Skin of body (tissue), 2 donors: Measurements from ENCODE around the gene SLC19A1. TPM values are rescaled to one million over a fixed set of nuclear protein-coding genes. Genes with fewer than 3 reads are reported as not detected.

Source experiments
- DNase-seq: peaks from one replicate; lab custom pipeline; 2025; lab: John Stamatoyannopoulos, UW
- total RNA-seq: library from RNA; depleted of rRNA; stranded (reverse); fragments of >200 nt; gene quantifications from one replicate; pipeline ENCODE4 v1.2.3, GENCODE V29; 2014

The SLC19A1 gene
- total RNA-seq, 1 donor from 2014 or later, result 7.7 TPM

GRCh38 chr21:45558044-45558721, 15.9 kb upstream of the SLC19A1 start:
- DNase-seq, result no peak

GRCh38 chr21:45557616-45558043, 15.4 kb upstream of the SLC19A1 start:
- no peak for DNase-seq

- DNase-seq, result no peak
These were observed 14.7 kb upstream of the SLC19A1 start for GRCh38 chr21:45556645-45557615.

GRCh38 chr21:45556302-45556644, 14.0 kb upstream of the SLC19A1 start:
- DNase-seq, result no peak

- peak; percentile 58 for DNase-seq
These were observed 13.5 kb upstream of the SLC19A1 start for GRCh38 chr21:45555557-45556301.

- DNase-seq, result no peak
These were observed 13.0 kb upstream of the SLC19A1 start for GRCh38 chr21:45555251-45555556.

- DNase-seq, result peak; percentile 77
These were observed 12.4 kb upstream of the SLC19A1 start for GRCh38 chr21:45554477-45555175.

- no peak for DNase-seq
These were observed 10.6 kb upstream of the SLC19A1 start for GRCh38 chr21:45552696-45553391.

GRCh38 chr21:45551783-45552695, 9.8 kb upstream of the SLC19A1 start:
- DNase-seq, result no peak

- no peak for DNase-seq
These were observed 9.1 kb upstream of the SLC19A1 start for GRCh38 chr21:45551316-45551715.

GRCh38 chr21:45550522-45551210, 8.4 kb upstream of the SLC19A1 start:
- DNase-seq, result no peak

GRCh38 chr21:45549626-45550463, 7.6 kb upstream of the SLC19A1 start:
- DNase-seq, result no peak

GRCh38 chr21:45548711-45549491, 6.7 kb upstream of the SLC19A1 start:
- no peak for DNase-seq

GRCh38 chr21:45547545-45547900, 5.3 kb upstream of the SLC19A1 start:
- DNase-seq, result no peak

- DNase-seq, result no peak
These were observed 4.7 kb upstream of the SLC19A1 start for GRCh38 chr21:45546636-45547544.
